HG02943 (cell line): ENCODE data around the gene ITK.

Experiments used
- ATAC-seq: cut with Tn5 transposase; IDR thresholded peaks from one replicate; pipeline ENCODE4 v1.9.1; 2021; ENCODE audit warnings: mild to moderate bottlenecking, low read depth, moderate library complexity; ENCODE audit not compliant: unreplicated experiment

ITK gene

GRCh38 chr5:157180374-157181264 lies at the start of gene ITK:
Gene ITK (plus strand): TSS chr5:157180840. CDS start chr5:157180978, 138 bp downstream.
- ATAC-seq: no peak

GRCh38 chr5:157130925-157131324 lies 49.7 kb upstream of the ITK start:
- ATAC-seq: no peak

- ATAC-seq: no peak
Measured at GRCh38 chr5:157132281-157132612, 48.4 kb upstream of the ITK start.

GRCh38 chr5:157137691-157138090 lies 42.9 kb upstream of the ITK start:
- no peak for ATAC-seq

GRCh38 chr5:157142317-157143126 lies 38.1 kb upstream of the ITK start, which contains the start of gene MED7:
Gene MED7 (minus strand): TSS chr5:157142865. CDS start chr5:157139431, 3,434 bp downstream.
- ATAC-seq: peak; percentile 100

GRCh38 chr5:157143127-157143971 lies 37.3 kb upstream of the ITK start:
- ATAC-seq: peak; percentile 28

- ATAC-seq: no peak
Measured at GRCh38 chr5:157148734-157149615, 31.7 kb upstream of the ITK start.

- no peak for ATAC-seq
Measured at GRCh38 chr5:157150995-157151394, 29.6 kb upstream of the ITK start.

GRCh38 chr5:157155297-157155696 lies 25.3 kb upstream of the ITK start:
- no peak for ATAC-seq

- no peak for ATAC-seq
Measured at GRCh38 chr5:157157293-157157891, 23.2 kb upstream of the ITK start.

- ATAC-seq: no peak
Measured at GRCh38 chr5:157159209-157159751, 21.4 kb upstream of the ITK start.

GRCh38 chr5:157160001-157160400 lies 20.6 kb upstream of the ITK start:
- ATAC-seq: no peak

- ATAC-seq: no peak
Measured at GRCh38 chr5:157161996-157162395, 18.6 kb upstream of the ITK start.

- no peak for ATAC-seq
Measured at GRCh38 chr5:157162919-157163510, 17.6 kb upstream of the ITK start.

- no peak for ATAC-seq
Measured at GRCh38 chr5:157164521-157164920, 16.1 kb upstream of the ITK start.

GRCh38 chr5:157165261-157165660 lies 15.4 kb upstream of the ITK start:
- ATAC-seq: no peak

GRCh38 chr5:157165668-157166067 lies 15.0 kb upstream of the ITK start:
- ATAC-seq: no peak
